SK-N-SH treated with all-trans-retinoic acid at 6 μM for 48 hours (cell line): Measurements from ENCODE around the gene NTM.

Source experiments
- ARNTL ChIP-seq: fragments of 450-650 bp; formaldehyde crosslinking; IDR thresholded peaks from 2 replicates; pipeline ENCODE4 v1.5.0; 2020; ENCODE audit warnings: low read depth, mild to moderate bottlenecking, moderate library complexity, borderline replicate concordance
- CREB5 ChIP-seq: fragments of 250-450 bp; sonication (Bioruptor Pico); IDR thresholded peaks from 2 replicates; pipeline ENCODE4 v1.5.1; 2020; ENCODE audit warnings: low read depth, mild to moderate bottlenecking, moderate library complexity
- GLIS3 ChIP-seq: fragments of 250-450 bp; sonication (Bioruptor Pico); IDR thresholded peaks from 2 replicates; pipeline ENCODE4 v1.5.0; 2020; ENCODE audit warnings: mild to moderate bottlenecking, moderate library complexity
- ISL1 ChIP-seq: fragments of 250-450 bp; sonication (Bioruptor Pico); IDR thresholded peaks from 2 replicates; pipeline ENCODE4 v2.1.2; 2022; ENCODE audit warnings: mild to moderate bottlenecking, moderate library complexity
- PATZ1 ChIP-seq: fragments of 250-450 bp; sonication (Bioruptor Pico); IDR thresholded peaks from 2 replicates; pipeline ENCODE4 v1.8.0; 2020; ENCODE audit warnings: mild to moderate bottlenecking, moderate library complexity, borderline replicate concordance
- POU6F1 ChIP-seq: fragments of 250-450 bp; sonication (Bioruptor Pico); IDR thresholded peaks from 2 replicates; pipeline ENCODE4 v1.8.0; 2021; ENCODE audit warnings: low read depth, mild to moderate bottlenecking, moderate library complexity, borderline replicate concordance
- RARB ChIP-seq: fragments of 250-450 bp; sonication (Bioruptor Pico); IDR thresholded peaks from 2 replicates; pipeline ENCODE4 v1.8.0; 2021; ENCODE audit warnings: mild to moderate bottlenecking, moderate library complexity
- SNAI2 ChIP-seq: fragments of 250-450 bp; sonication (Bioruptor Pico); IDR thresholded peaks from 2 replicates; pipeline ENCODE4 v1.5.0; 2020; ENCODE audit warnings: mild to moderate bottlenecking, moderate library complexity
- TCF4 ChIP-seq: fragments of 250-450 bp; sonication (Bioruptor Pico); IDR thresholded peaks from 2 replicates; pipeline ENCODE4 v1.8.0; 2021; ENCODE audit warnings: mild to moderate bottlenecking, moderate library complexity, borderline replicate concordance
- TSHZ2 ChIP-seq: fragments of 250-450 bp; sonication (Bioruptor Pico); IDR thresholded peaks from 2 replicates; pipeline ENCODE4 v1.5.0; 2020; ENCODE audit warnings: mild to moderate bottlenecking, moderate library complexity
- ZFP3 ChIP-seq: fragments of 250-450 bp; sonication (Bioruptor Pico); IDR thresholded peaks from 2 replicates; pipeline ENCODE4 v1.5.0; 2020; ENCODE audit warnings: mild to moderate bottlenecking, moderate library complexity
- ZFP30 ChIP-seq: fragments of 450-650 bp; formaldehyde crosslinking; IDR thresholded peaks from 2 replicates; pipeline ENCODE4 v1.5.0; 2022; ENCODE audit warnings: mild to moderate bottlenecking, moderate library complexity
- ZNF70 ChIP-seq: fragments of 450-650 bp; formaldehyde crosslinking; IDR thresholded peaks from 2 replicates; pipeline ENCODE4 v1.5.0; 2020; ENCODE audit warnings: mild to moderate bottlenecking, moderate library complexity

GRCh38 chr11:131560287-131560686, 189.9 kb downstream of the NTM start:
- no peak for TF ChIP-seq ISL1 (CRISPR knock-in tag)
- TF ChIP-seq POU6F1 (CRISPR knock-in tag): no peak
- TF ChIP-seq PATZ1 (CRISPR knock-in tag): no peak
- no peak for TF ChIP-seq ZFP3 (CRISPR knock-in tag)
- TF ChIP-seq ZNF70 (CRISPR knock-in tag): no peak
- TF ChIP-seq GLIS3 (CRISPR knock-in tag): no peak
- no peak for TF ChIP-seq ARNTL
- no peak for TF ChIP-seq TCF4
- TF ChIP-seq SNAI2 (CRISPR knock-in tag): no peak
- no peak for TF ChIP-seq RARB (CRISPR knock-in tag)
- no peak for TF ChIP-seq TSHZ2 (CRISPR knock-in tag)
- TF ChIP-seq ZFP30 (CRISPR knock-in tag): no peak
- TF ChIP-seq CREB5: no peak
